HEK293T (cell line): ENCODE data around the gene FOXI3.
A peak's percentile ranks its signal among the peaks of the same experiment; 100 is the strongest.

Source experiments
- CTCF ChIA-PET: fragments of 350-600 bp; formaldehyde crosslinking; extraction: SDS; loops from one replicate; lab custom pipeline; 2021; ENCODE audit warnings: antibody characterized with exemption, inconsistent platforms; lab: Yijun Ruan, JAX
- POLR2A ChIA-PET: fragments of 350-600 bp; formaldehyde crosslinking; extraction: SDS; loops from one replicate; lab custom pipeline; 2020; ENCODE audit warnings: antibody characterized with exemption, inconsistent platforms; lab: Yijun Ruan, JAX
- DNase-seq: peaks from one replicate; pipeline ENCODE4 v3.0.0; 2012; ENCODE audit warnings: mixed read lengths; ENCODE audit errors: extremely low spot score
- ARNT ChIP-seq: fragments of 450-650 bp; IDR thresholded peaks from 2 replicates; pipeline ENCODE4 v1.6.1; 2017; ENCODE audit warnings: mild to moderate bottlenecking
- BHLHE40 ChIP-seq: fragments of 450-650 bp; IDR thresholded peaks from 2 replicates; pipeline ENCODE4 v1.6.1; 2016; ENCODE audit warnings: mild to moderate bottlenecking, moderate library complexity, borderline replicate concordance
- CTBP1 ChIP-seq: fragments of 450-650 bp; IDR thresholded peaks from 2 replicates; pipeline ENCODE4 v1.6.1; 2016; ENCODE audit warnings: borderline replicate concordance
- ELF4 ChIP-seq: fragments of 450-650 bp; IDR thresholded peaks from 2 replicates; pipeline ENCODE4 v1.6.1; 2017; ENCODE audit warnings: antibody characterized with exemption
- FOXA1 ChIP-seq: fragments of 450-650 bp; IDR thresholded peaks from 2 replicates; pipeline ENCODE4 v1.6.1; 2016; ENCODE audit warnings: mild to moderate bottlenecking
- FOXK2 ChIP-seq: fragments of 450-650 bp; IDR thresholded peaks from 2 replicates; pipeline ENCODE4 v1.6.1; 2016; ENCODE audit warnings: mild to moderate bottlenecking
- FOXM1 ChIP-seq: fragments of 450-650 bp; IDR thresholded peaks from 2 replicates; pipeline ENCODE4 v1.6.1; 2017; ENCODE audit warnings: mild to moderate bottlenecking, borderline replicate concordance
- HDGF ChIP-seq: fragments of 450-650 bp; IDR thresholded peaks from 2 replicates; pipeline ENCODE4 v1.6.1; 2017; ENCODE audit warnings: antibody characterized with exemption, borderline replicate concordance
- L3MBTL2 ChIP-seq: fragments of 450-650 bp; conservative IDR thresholded peaks from 2 replicates; pipeline ENCODE4 v1.6.1; 2016; ENCODE audit warnings: mild to moderate bottlenecking
- LEF1 ChIP-seq: fragments of 450-650 bp; IDR thresholded peaks from 2 replicates; pipeline ENCODE4 v1.6.1; 2017; ENCODE audit warnings: mild to moderate bottlenecking, borderline replicate concordance
- NFRKB ChIP-seq: fragments of 450-650 bp; IDR thresholded peaks from 2 replicates; pipeline ENCODE4 v1.6.1; 2016; ENCODE audit warnings: mild to moderate bottlenecking, moderate library complexity
- PKNOX1 ChIP-seq: fragments of 450-650 bp; IDR thresholded peaks from 2 replicates; pipeline ENCODE4 v1.6.1; 2016
- SP1 ChIP-seq: fragments of 450-650 bp; IDR thresholded peaks from 2 replicates; pipeline ENCODE4 v1.6.1; 2017
- SUZ12 ChIP-seq: fragments of 450-650 bp; IDR thresholded peaks from 2 replicates; pipeline ENCODE4 v1.6.1; 2016; ENCODE audit warnings: mild to moderate bottlenecking
- TARDBP ChIP-seq: fragments of 450-650 bp; IDR thresholded peaks from 2 replicates; pipeline ENCODE4 v1.6.1; 2016
- ZNF384 ChIP-seq: fragments of 450-650 bp; IDR thresholded peaks from 2 replicates; pipeline ENCODE4 v1.6.1; 2016

The FOXI3 gene

DNA sequence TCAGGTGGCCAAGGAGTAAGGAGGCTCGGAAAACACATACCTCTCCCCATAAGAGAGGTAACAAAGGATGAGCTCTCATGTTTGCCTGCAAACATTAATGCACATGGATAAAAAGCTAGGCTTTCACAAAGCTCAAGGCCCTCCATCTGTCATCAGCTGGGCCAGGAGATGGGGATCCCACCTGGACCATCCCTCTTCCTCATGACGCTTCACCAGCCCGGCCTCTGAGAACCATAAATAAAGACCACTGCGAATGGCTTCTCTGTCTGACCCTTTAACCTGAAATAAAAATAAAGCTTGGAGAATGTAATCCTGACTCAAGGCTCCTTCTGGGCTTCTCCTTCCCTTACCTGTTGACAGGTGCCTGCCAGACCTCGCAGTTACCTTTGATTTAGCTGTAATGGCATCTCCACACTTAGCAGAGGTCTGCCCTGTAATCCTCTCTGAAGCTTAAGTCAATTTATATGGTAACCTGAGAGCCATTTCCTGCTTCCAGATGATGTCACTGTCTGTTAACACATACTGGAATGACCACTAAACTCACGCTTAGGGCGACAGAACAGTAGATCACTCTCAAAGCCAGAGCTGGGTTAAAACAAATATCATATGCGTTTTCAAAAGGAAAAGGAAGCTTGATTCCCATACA, 29.3 kb upstream of the FOXI3 start:
- POLR2A ChIA-PET: no interaction called here
- CTCF ChIA-PET: interaction anchor here (0.6 kb wide), 2 partner anchors 24 to 131 kb away, joined by 3 to 4 read pairs; no protein-coding TSS in a partner anchor
- peak; percentile 54 for DNase-seq
- TF ChIP-seq L3MBTL2 (no peak), PKNOX1 (peak; percentile 82), CTBP1 (peak; percentile 56; the same call in 1 of the 2 replicates), SP1 (no peak), ARNT (0 out of 2 replicates have a peak, but pooled peaks have one; percentile 9), HDGF (no peak), FOXM1 (no peak)

GRCh38 chr2:88472811-88473210, 20.3 kb upstream of the FOXI3 start:
- DNase-seq: no peak
- POLR2A ChIA-PET: no interaction called here
- TF ChIP-seq L3MBTL2 (no peak), SUZ12 (no peak), FOXM1 (no peak), TARDBP (no peak), HDGF (no peak), LEF1 (no peak), ARNT (no peak), BHLHE40 (no peak), PKNOX1 (no peak), FOXA1 (no peak), FOXK2 (no peak), CTBP1 (no peak), SP1 (no peak), ZNF384 (no peak), ELF4 (no peak), NFRKB (no peak)
- CTCF ChIA-PET: no interaction called here

GRCh38 chr2:88471083-88471942, 18.8 kb upstream of the FOXI3 start:
- POLR2A ChIA-PET: no interaction called here
- CTCF ChIA-PET: interaction anchor here (0.6 kb wide), 1 partner anchor 201 kb away, joined by 3 read pairs; no protein-coding TSS in a partner anchor
- DNase-seq: no peak
- TF ChIP-seq NFRKB (no peak), BHLHE40 (no peak), ARNT (no peak), CTBP1 (no peak)

GRCh38 chr2:88469202-88470114, 17.0 kb upstream of the FOXI3 start:
- POLR2A ChIA-PET: no interaction called here
- no peak for DNase-seq
- no peak for TF ChIP-seq FOXM1
- TF ChIP-seq FOXA1: no peak
- TF ChIP-seq ARNT: no peak
- TF ChIP-seq L3MBTL2: no peak
- no peak for TF ChIP-seq CTBP1
- TF ChIP-seq SP1: no peak
- TF ChIP-seq PKNOX1: no peak
- no peak for TF ChIP-seq BHLHE40
- CTCF ChIA-PET: no interaction called here

- CTCF ChIA-PET: no interaction called here
- DNase-seq: no peak
- TF ChIP-seq BHLHE40 (no peak), TARDBP (no peak), PKNOX1 (no peak), ELF4 (no peak), SP1 (no peak), SUZ12 (no peak), FOXM1 (no peak), LEF1 (no peak), FOXK2 (no peak), HDGF (no peak), FOXA1 (no peak), ZNF384 (no peak), CTBP1 (no peak), L3MBTL2 (no peak), ARNT (no peak), NFRKB (no peak)
- POLR2A ChIA-PET: no interaction called here
These were observed 11.7 kb upstream of the FOXI3 start for GRCh38 chr2:88464153-88464552.
